HL-60 (cell line): ENCODE results near the gene FSTL5.

Experiments
- CTCF ChIP-seq: IDR thresholded peaks from one replicate; pipeline ENCODE4 v1.5.1; 2011; ENCODE audit warnings: low read length, control low read depth, inconsistent platforms; ENCODE audit not compliant: insufficient read depth
- GABPA ChIP-seq: IDR thresholded peaks from 2 replicates; pipeline ENCODE4 v1.6.1; 2012; ENCODE audit warnings: low read depth
- POLR2AphosphoS5 ChIP-seq: IDR thresholded peaks from 2 replicates; pipeline ENCODE4 v1.6.1; 2012; ENCODE audit warnings: low read depth
- REST ChIP-seq: IDR thresholded peaks from 2 replicates; pipeline ENCODE4 v1.6.1; 2012; ENCODE audit warnings: low read depth; ENCODE audit not compliant: insufficient replicate concordance
- SPI1 ChIP-seq: IDR thresholded peaks from 2 replicates; pipeline ENCODE4 v1.6.1; 2012; ENCODE audit warnings: low read depth, mild to moderate bottlenecking, borderline replicate concordance

- TF ChIP-seq REST (no peak), CTCF (no peak), POLR2AphosphoS5 (no peak), SPI1 (no peak), GABPA (no peak)
These were observed 483.7 kb downstream of the FSTL5 start for GRCh38 chr4:161680146-161680545.
